HEK293 (cell line): ENCODE results near the gene ICAM1.

Source experiments
- ATF2 ChIP-seq: fragments of 450-650 bp; formaldehyde crosslinking; IDR thresholded peaks from 2 replicates; pipeline ENCODE4 v1.5.1; 2016; ENCODE audit warnings: missing biosample characterization, missing genetic modification characterization, low read depth
- CTCF ChIP-seq: fragments of 450-650 bp; formaldehyde crosslinking; IDR thresholded peaks from 2 replicates; pipeline ENCODE4 v1.5.1; 2016; ENCODE audit warnings: missing biosample characterization, missing genetic modification characterization
- KLF1 ChIP-seq: fragments of 450-650 bp; formaldehyde crosslinking; IDR thresholded peaks from 2 replicates; pipeline ENCODE4 v1.5.1; 2016; ENCODE audit warnings: missing biosample characterization, missing genetic modification characterization
- SP2 ChIP-seq: fragments of 450-650 bp; formaldehyde crosslinking; IDR thresholded peaks from 2 replicates; pipeline ENCODE4 v1.5.1; 2016; ENCODE audit warnings: missing biosample characterization, missing genetic modification characterization
- ZEB2 ChIP-seq: fragments of 450-650 bp; formaldehyde crosslinking; IDR thresholded peaks from 2 replicates; pipeline ENCODE4 v1.5.1; 2016; ENCODE audit warnings: missing biosample characterization, missing genetic modification characterization
- ZNF239 ChIP-seq: fragments of 450-650 bp; formaldehyde crosslinking; IDR thresholded peaks from 2 replicates; pipeline ENCODE4 v1.5.1; 2016; ENCODE audit warnings: missing biosample characterization, missing genetic modification characterization
- ZNF24 ChIP-seq: fragments of 450-650 bp; formaldehyde crosslinking; IDR thresholded peaks from 2 replicates; pipeline ENCODE4 v1.5.1; 2016; ENCODE audit warnings: missing biosample characterization, missing genetic modification characterization
- ZNF37A ChIP-seq: fragments of 450-650 bp; IDR thresholded peaks from 2 replicates; pipeline ENCODE4 v1.5.1; 2018; ENCODE audit warnings: missing biosample characterization, missing genetic modification characterization
- ZNF521 ChIP-seq: fragments of 450-650 bp; formaldehyde crosslinking; IDR thresholded peaks from 2 replicates; pipeline ENCODE4 v1.5.1; 2017; ENCODE audit warnings: missing biosample characterization, mild to moderate bottlenecking, missing genetic modification characterization
- ZNF544 ChIP-seq: fragments of 450-650 bp; formaldehyde crosslinking; IDR thresholded peaks from 2 replicates; pipeline ENCODE4 v1.5.0; 2017; ENCODE audit warnings: missing biosample characterization, missing genetic modification characterization
- ZNF561 ChIP-seq: fragments of 450-650 bp; IDR thresholded peaks from 2 replicates; pipeline ENCODE4 v1.5.1; 2018; ENCODE audit warnings: missing biosample characterization, missing genetic modification characterization, borderline replicate concordance
- ZSCAN16 ChIP-seq: fragments of 450-650 bp; formaldehyde crosslinking; IDR thresholded peaks from 2 replicates; pipeline ENCODE4 v1.5.1; 2016; ENCODE audit warnings: missing biosample characterization, missing genetic modification characterization
- TF ChIP-seq, protein P1 (sequence below): fragments of 450-650 bp; formaldehyde crosslinking; IDR thresholded peaks from 2 replicates; pipeline ENCODE4 v1.5.1; 2016; ENCODE audit warnings: missing biosample characterization, missing genetic modification characterization
- TF ChIP-seq, protein P2 (sequence below): fragments of 450-650 bp; formaldehyde crosslinking; IDR thresholded peaks from 2 replicates; pipeline ENCODE4 v1.5.1; 2016; ENCODE audit warnings: missing biosample characterization, missing genetic modification characterization

DNA sequence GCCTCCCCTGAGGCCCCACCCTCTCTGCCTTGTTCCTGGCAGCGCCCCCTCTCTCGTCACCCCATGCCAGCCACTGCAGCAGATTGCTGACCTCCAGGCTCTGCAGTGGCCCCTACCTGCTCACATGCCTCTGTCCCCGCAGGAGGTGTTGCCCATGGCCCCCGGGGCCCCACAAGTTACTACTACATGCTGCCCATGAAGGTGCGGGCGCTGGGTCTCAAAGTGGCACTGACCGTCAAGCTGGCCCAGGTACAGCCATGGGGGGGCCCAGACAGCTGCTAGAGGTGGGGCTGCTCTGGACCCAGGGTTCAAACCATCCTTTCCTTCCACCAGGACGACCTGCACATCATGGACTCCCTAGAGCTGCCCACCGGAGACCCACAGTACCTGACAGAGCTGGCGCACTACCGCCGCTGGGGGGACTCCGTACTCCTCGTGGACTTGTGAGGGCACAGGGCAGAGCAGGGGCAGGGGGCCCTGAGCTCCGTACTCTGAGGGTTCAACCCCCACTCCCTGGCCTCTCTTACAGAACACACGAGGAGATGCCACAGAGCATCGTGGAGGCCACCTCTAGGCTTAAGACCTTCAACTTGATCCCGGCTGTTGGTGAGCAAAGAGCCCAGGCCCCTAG is 12.7 kb upstream of the ICAM1 start:
- TF ChIP-seq CTCF (tag by site-specific recombination) (no peak), ZEB2 (tag by site-specific recombination) (no peak), ATF2 (tag by site-specific recombination) (no peak), ZNF561 (tag by site-specific recombination) (no peak), ZNF239 (no peak), ZSCAN16 (tag by site-specific recombination) (no peak), ZNF24 (tag by site-specific recombination) (no peak), ZNF37A (tag by site-specific recombination) (no peak), SP2 (no peak), ZNF544 (tag by site-specific recombination) (no peak), KLF1 (tag by site-specific recombination) (no peak), ZNF521 (no peak)
- TF ChIP-seq, protein P1, sequence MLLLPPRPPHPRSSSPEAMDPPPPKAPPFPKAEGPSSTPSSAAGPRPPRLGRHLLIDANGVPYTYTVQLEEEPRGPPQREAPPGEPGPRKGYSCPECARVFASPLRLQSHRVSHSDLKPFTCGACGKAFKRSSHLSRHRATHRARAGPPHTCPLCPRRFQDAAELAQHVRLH (tag by site-specific recombination): no peak
- TF ChIP-seq, protein P2, sequence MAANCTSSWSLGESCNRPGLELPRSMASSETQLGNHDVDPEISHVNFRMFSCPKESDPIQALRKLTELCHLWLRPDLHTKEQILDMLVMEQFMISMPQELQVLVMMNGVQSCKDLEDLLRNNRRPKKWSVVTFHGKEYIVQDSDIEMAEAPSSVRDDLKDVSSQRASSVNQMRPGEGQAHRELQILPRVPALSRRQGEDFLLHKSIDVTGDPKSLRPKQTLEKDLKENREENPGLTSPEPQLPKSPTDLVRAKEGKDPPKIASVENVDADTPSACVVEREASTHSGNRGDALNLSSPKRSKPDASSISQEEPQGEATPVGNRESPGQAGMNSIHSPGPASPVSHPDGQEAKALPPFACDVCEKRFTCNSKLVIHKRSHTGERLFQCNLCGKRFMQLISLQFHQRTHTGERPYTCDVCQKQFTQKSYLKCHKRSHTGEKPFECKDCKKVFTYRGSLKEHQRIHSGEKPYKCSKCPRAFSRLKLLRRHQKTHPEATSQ (tag by site-specific recombination): no peak
